AG09319 (cell line): Measurements from ENCODE around the gene C11orf58.

ENCODE experiments used
- DNase-seq: peaks from one replicate; pipeline ENCODE4 v3.0.0-alpha.2; 2010; ENCODE audit warnings: low read depth; ENCODE audit errors: extremely low read depth
- CTCF ChIP-seq: IDR thresholded peaks from 2 replicates; pipeline ENCODE4 v1.5.1; 2011; ENCODE audit warnings: low read depth, mild to moderate bottlenecking, inconsistent platforms, low read length, moderate library complexity

Gene C11orf58

GRCh38 chr11:16769386-16769785, 30.9 kb downstream of the C11orf58 start:
- no peak for DNase-seq
- no peak for TF ChIP-seq CTCF

- DNase-seq = no peak
- TF ChIP-seq CTCF = no peak
Observed at GRCh38 chr11:16770016-16770415, 31.6 kb downstream of the C11orf58 start.

- TF ChIP-seq CTCF = no peak
- no peak for DNase-seq
Observed at GRCh38 chr11:16771350-16772140, 33.1 kb downstream of the C11orf58 start.

- TF ChIP-seq CTCF = no peak
- no peak for DNase-seq
Observed at GRCh38 chr11:16772141-16772512, 33.7 kb downstream of the C11orf58 start.

- no peak for TF ChIP-seq CTCF
- no peak for DNase-seq
Observed at GRCh38 chr11:16773981-16774935, 35.8 kb downstream of the C11orf58 start.

GRCh38 chr11:16774936-16775613, 36.6 kb downstream of the C11orf58 start:
- no peak for DNase-seq
- no peak for TF ChIP-seq CTCF
